Lower lobe of right lung (tissue), 2 donors: ENCODE data around the gene GZMA. TPM values are rescaled to one million over a fixed set of nuclear protein-coding genes. Genes with fewer than 3 reads are reported as not detected.
"Not testable (repeated sequence)": the region's sequence is repeated elsewhere in the genome, so short reads cannot be mapped to it uniquely, and the experiment has no call there.

Experiments
- ATAC-seq, 2 donors: fragments of 200-7000 bp; cut with Tn5 transposase; one replicate each; pipeline ENCODE4 v1.9.1; 2020 to 2022; ENCODE audit warnings: mild to moderate bottlenecking in 2 of 2, moderate library complexity in 2 of 2
- DNase-seq: peaks from one replicate; pipeline ENCODE4 v3.0.0-alpha.2; 2020
- H3K27ac ChIP-seq: fragments of 200-600 bp; one replicate; pipeline ENCODE4 v1.8.0; 2022
- H3K27me3 ChIP-seq: fragments of 200-600 bp; one replicate; pipeline ENCODE4 v1.8.0; 2022; ENCODE audit warnings: low read depth
- H3K36me3 ChIP-seq: fragments of 200-600 bp; one replicate; pipeline ENCODE4 v1.8.0; 2022; ENCODE audit warnings: mild to moderate bottlenecking
- H3K4me1 ChIP-seq: fragments of 200-600 bp; one replicate; pipeline ENCODE4 v1.8.0; 2022
- H3K4me3 ChIP-seq: fragments of 200-600 bp; one replicate; pipeline ENCODE4 v1.8.0; 2022; ENCODE audit warnings: mild to moderate bottlenecking
- H3K9me3 ChIP-seq: fragments of 200-600 bp; one replicate; pipeline ENCODE4 v1.8.0; 2022
- intact Hi-C: fragments of 100-400 bp; cut with DNase I; formaldehyde crosslinking; loops from one replicate; pipeline ENCODE4 v1.11.0; 2022
- total RNA-seq: library from RNA; stranded (reverse); fragmentation: NEBNext Ultra II Directional; extraction: Animal tissue kit (Norgen Biotek cat#: 25700); gene quantifications from one replicate; pipeline ENCODE4 v1.2.1, GENCODE V29; 2021
- TF ChIP-seq, protein P1 (sequence below): fragments of 200-600 bp; IDR thresholded peaks from one replicate; pipeline ENCODE4 v1.8.0; 2022; ENCODE audit warnings: antibody characterized with exemption, mild to moderate bottlenecking
- donor health status: DM: no; HTN: yes; CAD: no; lungs with severe emphysema.

Gene GZMA
- total RNA-seq, 1 donor from 2014 or later: 9.6 TPM

DNA sequence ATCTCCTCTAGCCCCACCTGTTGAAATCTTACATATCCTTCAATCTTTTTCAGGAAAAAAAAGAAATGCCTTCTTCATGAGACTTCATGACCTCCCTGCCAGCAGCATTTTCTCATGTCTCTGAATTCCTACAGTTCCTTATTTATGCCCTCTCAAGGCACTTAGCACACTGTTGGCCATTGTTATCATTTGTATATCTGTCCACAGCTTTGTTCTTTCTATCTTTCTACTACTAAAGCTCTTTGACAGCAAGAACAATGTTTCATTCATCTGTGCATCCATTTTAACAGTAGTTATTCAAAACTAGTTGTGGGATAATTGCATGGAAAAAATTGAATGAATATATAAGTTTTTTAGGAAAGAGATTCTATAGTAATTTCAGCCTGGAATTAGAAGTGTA, 20.9 kb upstream of the GZMA start:
- Histone ChIP-seq H3K9me3 (no peaks in the 10 kb centered on the region), H3K27me3 (no peaks in the 10 kb centered on the region), H3K27ac (no peak overlapping the region), H3K36me3 (no peaks in the 10 kb centered on the region), H3K4me3 (no peak overlapping the region), H3K4me1 (no peaks in the 10 kb centered on the region)
- intact Hi-C loops: no loop called here
- no peak for ATAC-seq
- TF ChIP-seq, protein P1, sequence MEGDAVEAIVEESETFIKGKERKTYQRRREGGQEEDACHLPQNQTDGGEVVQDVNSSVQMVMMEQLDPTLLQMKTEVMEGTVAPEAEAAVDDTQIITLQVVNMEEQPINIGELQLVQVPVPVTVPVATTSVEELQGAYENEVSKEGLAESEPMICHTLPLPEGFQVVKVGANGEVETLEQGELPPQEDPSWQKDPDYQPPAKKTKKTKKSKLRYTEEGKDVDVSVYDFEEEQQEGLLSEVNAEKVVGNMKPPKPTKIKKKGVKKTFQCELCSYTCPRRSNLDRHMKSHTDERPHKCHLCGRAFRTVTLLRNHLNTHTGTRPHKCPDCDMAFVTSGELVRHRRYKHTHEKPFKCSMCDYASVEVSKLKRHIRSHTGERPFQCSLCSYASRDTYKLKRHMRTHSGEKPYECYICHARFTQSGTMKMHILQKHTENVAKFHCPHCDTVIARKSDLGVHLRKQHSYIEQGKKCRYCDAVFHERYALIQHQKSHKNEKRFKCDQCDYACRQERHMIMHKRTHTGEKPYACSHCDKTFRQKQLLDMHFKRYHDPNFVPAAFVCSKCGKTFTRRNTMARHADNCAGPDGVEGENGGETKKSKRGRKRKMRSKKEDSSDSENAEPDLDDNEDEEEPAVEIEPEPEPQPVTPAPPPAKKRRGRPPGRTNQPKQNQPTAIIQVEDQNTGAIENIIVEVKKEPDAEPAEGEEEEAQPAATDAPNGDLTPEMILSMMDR: no peak
- no peak for DNase-seq

DNA sequence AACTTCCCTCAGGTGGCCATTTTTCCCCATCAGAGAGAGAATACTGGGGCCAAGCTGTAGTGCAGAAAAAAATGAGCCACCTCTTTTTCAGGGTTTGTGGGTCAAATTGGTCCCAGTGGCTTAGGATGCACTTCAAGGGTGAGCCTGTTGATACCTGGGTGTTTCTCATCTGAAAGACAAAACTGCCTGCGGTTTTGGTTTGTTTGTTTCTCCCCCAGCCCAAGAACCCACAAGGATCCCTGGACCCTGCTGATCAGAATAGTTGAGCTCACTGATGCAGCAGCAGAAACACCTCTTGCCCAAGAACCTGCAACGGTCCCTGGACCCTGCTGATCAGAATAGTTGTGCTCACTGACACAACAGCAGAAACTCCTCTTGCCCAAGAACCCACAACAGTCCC, 13.1 kb upstream of the GZMA start:
- intact Hi-C loops, H3K4me3 ChIP-seq, H3K9me3 ChIP-seq, H3K27me3 ChIP-seq, H3K4me1 ChIP-seq, H3K27ac ChIP-seq, H3K36me3 ChIP-seq, ATAC-seq, DNase-seq: not testable (repeated sequence)

GRCh38 chr5:55091011-55091410, 11.4 kb upstream of the GZMA start:
- intact Hi-C loops, ATAC-seq: not testable (repeated sequence)

DNA sequence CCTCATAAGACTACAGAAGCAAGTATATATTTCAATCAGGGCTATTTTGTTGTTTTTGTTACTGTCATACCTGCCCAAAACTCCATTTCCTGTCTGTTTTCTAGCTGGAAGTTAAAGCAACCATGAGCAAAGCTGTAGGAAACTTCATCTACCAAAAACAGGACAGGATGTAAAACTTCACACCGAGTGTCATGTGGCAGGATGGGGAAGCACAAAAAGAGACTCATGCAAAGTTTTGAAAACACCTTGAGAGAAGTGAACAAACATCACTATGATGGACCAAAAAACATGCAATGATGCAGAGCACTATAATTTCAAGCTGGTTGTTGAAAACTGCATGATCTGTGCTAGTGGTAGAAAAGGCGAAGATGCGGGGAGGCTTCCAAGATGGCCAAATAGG, 6.3 kb upstream of the GZMA start:
- peak overlapping the region; percentile 34 for H3K27ac ChIP-seq
- TF ChIP-seq, protein P1: no peak
- intact Hi-C loops: no loop called here
- H3K36me3 ChIP-seq: no peaks in the 10 kb centered on the region
- H3K9me3 ChIP-seq: no peaks in the 10 kb centered on the region
- no peaks in the 10 kb centered on the region for H3K4me1 ChIP-seq
- ATAC-seq (no peak), DNase-seq (no peak)
- H3K27me3 ChIP-seq: no peaks in the 10 kb centered on the region
- H3K4me3 ChIP-seq: no peak overlapping the region

More at GRCh38 chr5:55091011-55091410, 11.4 kb upstream of the GZMA start:
- not testable (repeated sequence) for DNase-seq, H3K4me1 ChIP-seq, H3K36me3 ChIP-seq, H3K9me3 ChIP-seq, H3K27ac ChIP-seq, H3K27me3 ChIP-seq, H3K4me3 ChIP-seq

- intact Hi-C loops: no loop called here
- Histone ChIP-seq H3K4me1 (no peaks in the 10 kb centered on the region), H3K9me3 (no peaks in the 10 kb centered on the region), H3K27me3 (no peaks in the 10 kb centered on the region), H3K27ac (peak overlapping the region; percentile 34), H3K4me3 (no peak overlapping the region), H3K36me3 (no peaks in the 10 kb centered on the region)
- TF ChIP-seq, protein P1: no peak
- ATAC-seq: no peak
- no peak for DNase-seq
Measured at GRCh38 chr5:55096861-55097260, 5.6 kb upstream of the GZMA start.

GRCh38 chr5:55101148-55101547, 1.3 kb upstream of the GZMA start:
- ATAC-seq, H3K4me3 ChIP-seq, H3K27ac ChIP-seq, DNase-seq, H3K36me3 ChIP-seq, H3K27me3 ChIP-seq, intact Hi-C loops, H3K9me3 ChIP-seq, H3K4me1 ChIP-seq: not testable (repeated sequence)

- H3K27me3 ChIP-seq: no peaks in the 10 kb centered on the region
- no peak for ATAC-seq
- H3K27ac ChIP-seq: no peak overlapping the region
- H3K9me3 ChIP-seq: no peaks in the 10 kb centered on the region
- H3K36me3 ChIP-seq: no peaks in the 10 kb centered on the region
- DNase-seq: no peak
- H3K4me1 ChIP-seq: no peaks in the 10 kb centered on the region
- intact Hi-C loops: no loop called here
- H3K4me3 ChIP-seq: no peak overlapping the region
- TF ChIP-seq, protein P1: no peak
Measured at GRCh38 chr5:55101556-55102276, 730 bp upstream of the GZMA start.
